Stimulated activated CD4-positive, alpha-beta T cell treated with anti-CD3 and anti-CD28 coated beads, Interleukin-12 subunit alpha, Interleukin-12 subunit beta, amount 100 ng/mL, for 4 hours (primary cell): ENCODE data around the gene TDRD3.

Experiments
- DNase-seq: peaks from one replicate; pipeline ENCODE4 v3.0.0-alpha.2; 2020

TDRD3 gene

DNA sequence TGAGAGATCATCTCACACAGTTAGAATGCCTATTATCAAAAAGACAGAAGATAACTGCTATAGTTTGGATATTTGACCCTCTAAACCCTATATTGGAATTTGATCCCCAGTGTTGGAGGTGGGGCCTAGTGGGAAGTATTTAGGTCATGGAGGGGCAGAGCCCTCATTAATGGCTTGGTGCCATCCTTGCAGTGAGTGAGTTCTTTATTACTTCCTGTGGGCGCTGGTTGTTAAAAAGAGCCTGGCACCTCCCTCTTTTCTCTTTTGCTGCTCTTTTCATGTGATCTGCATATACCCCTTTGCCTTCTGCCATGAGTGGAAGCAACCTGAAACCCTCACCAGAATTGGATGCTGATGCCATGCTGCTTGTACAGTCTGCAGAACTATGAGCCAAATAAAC is 66.8 kb downstream of the TDRD3 start:
- DNase-seq = no peak

DNA sequence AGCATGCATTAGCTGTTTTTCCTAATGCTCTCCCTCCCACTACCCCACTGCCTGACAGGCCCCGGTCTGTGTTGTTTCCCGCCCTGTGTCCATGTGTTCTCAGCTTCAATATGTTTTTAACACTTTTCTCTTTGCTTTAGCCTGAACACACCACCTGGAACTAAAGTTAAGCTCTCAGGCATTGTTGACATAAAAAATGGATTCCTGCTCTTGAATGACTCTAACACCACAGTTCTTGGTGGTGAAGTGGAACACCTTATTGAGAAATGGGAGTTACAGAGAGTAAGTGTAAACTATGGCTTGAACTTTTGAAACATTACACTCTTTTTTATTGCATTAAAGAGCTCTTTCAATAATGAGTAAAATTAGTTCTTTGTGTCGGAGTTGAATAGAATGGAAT is 70.1 kb downstream of the TDRD3 start:
- no peak for DNase-seq

DNA sequence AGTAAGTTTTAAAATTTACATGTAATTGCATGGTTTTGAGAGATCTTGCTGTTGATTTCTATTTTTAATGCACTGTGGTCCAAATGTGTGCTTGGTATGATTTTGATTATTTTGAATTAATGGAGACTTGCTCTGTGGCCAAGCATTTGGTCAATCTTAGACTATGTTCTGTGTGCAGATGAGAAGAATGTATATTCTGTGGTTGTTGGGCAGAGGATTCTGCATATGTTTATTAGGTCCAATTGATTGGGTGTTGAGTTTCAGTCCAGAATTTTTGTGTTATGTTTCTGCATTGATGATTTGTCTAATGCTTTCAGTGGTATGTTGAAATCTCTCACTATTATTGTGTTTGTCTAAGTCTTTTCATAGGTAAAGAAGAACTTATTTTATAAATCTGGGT is 82.3 kb downstream of the TDRD3 start:
- no peak for DNase-seq

DNA sequence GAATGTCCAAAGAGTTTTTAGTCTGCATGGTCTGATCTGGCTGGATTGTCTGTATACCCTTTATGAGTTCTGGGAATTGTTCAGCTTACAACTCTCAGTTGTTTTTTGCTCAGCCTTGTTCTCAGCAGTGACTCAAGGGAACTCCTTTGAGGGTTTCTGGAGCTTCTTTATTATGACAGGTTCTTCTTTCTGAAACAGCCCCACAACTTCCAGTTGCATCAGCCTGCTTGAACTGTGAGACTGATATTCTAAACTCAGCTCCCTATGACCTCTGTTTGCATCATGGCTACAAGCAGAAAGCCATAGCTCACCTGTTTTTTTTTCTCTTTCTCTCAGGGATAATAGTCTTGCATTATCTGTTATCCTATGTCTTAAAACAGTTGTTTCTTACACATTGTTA is 85.0 kb downstream of the TDRD3 start:
- DNase-seq = no peak

DNA sequence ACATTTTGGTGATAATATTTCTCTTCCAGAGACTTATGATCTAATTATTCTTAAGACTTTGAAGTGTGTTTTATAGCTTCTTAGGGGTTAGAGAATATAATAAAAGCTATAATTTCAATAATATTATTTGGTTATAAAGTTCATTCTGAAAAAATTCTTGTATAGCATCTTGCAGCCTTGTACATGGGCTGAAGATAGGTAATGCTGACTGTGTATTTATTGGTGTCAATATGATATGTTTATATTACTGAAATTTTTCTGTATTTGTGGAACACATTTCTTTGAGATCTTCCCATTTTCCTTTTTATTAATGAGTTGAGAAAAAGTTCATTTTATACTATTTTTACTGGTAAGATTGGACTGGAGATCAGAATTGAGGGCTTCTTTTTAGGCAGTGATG is 87.8 kb downstream of the TDRD3 start:
- no peak for DNase-seq

DNA sequence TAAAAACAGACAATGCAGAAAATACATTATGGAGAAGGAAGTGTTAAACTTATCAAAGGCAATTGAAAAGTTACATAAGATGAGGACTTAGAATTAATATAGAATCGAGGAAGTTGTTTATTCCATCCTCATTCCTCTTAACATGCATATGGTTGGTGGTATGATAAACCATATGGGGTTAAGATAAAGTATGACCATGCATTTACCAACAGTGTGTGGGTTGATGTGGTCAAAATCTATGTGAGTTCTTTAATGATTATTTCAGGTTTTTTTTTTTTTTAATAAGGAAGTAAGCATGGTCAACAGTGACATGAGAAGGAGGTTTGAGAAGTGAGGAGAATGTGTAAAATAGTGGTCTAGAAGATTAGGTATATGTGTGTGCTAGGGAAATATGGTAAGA is 94.5 kb downstream of the TDRD3 start:
- no peak for DNase-seq

DNA sequence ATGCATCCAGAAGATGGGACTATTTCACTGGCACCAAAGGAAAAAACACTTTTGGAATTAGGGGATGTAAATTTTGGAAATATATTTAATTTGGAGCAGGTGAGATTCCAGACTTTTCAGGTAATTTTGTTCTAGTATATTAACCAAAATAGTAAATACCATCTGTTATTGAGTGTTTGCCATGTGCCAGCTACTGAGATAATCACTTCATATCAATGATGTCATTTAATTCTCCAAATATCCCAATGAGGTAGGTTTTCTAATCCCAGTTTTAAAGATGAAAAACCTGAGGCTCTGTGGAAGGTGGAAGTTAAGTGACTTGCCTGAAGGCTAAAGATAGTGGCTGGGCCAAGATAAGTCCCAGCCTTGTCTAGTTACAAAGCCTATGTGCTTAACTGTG is 95.2 kb downstream of the TDRD3 start:
- no peak for DNase-seq

DNA sequence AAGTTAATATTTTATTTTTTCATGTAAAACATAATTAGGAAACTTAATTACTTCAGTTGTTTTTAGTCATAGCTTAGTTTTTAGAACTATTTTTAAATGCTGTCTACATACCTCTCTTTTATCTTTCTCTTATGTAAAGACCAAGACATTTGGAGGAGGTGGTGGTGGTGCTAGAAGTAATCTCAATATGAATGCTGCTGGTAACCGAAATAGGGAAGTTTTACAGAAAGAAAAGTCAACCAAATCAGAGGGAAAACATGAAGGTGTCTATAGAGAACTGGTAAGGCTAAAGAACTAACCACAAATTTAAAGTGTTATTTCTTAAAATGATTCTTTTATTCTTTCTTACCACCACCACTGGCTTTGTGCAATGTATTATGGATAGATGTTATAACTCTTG is 97.3 kb downstream of the TDRD3 start:
- DNase-seq = no peak

DNA sequence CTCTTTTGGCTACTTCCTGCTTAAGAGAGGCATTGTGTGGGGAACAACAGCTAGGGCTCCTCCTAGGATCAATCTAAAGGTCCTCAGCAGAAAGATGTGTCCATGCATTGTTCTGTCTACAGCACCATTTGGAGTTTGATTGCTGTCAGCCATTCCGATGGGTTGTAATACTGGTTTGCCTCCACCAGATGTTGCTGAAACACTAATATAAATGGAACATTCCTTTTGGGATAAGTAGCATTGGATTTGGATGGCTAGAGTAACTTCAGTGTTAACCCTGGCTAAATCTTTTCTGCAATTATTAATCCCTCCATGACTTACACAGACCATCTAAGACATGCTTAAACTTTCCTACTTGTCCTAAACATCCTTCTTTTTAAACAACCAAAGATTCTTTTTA is 104.2 kb downstream of the TDRD3 start:
- no peak for DNase-seq

DNA sequence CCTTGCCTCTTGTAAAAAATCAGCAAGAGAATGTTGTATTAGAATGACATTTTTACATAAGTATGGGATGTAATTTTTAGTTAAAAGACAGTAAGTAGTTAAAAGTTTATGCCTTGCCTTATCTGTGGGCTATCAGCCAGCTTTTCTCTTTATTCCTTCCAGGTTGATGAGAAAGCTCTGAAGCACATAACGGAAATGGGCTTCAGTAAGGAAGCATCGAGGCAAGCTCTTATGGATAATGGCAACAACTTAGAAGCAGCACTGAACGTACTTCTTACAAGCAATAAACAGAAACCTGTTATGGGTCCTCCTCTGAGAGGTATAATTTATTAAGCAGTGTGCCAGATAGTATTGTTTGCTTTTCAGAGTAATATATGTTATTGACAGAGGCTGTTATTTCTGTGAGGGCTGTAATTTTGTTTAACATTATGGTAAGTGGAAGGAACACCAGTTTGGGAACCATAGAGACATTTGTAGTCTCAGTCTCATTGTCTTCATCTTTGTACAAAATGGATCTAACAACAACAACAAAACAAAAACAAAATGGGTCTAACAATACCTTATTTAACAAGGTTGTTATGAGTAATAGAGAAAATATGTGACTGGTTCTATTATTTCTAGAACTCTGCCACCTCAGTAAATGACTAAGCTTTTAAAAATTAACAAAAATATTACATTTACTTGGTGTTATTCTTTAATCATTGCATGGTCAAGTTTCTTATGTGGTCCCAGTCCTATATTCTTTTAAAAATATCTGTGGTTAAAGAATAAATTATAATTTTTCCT is 112.8 kb downstream of the TDRD3 start:
- no peak for DNase-seq

DNA sequence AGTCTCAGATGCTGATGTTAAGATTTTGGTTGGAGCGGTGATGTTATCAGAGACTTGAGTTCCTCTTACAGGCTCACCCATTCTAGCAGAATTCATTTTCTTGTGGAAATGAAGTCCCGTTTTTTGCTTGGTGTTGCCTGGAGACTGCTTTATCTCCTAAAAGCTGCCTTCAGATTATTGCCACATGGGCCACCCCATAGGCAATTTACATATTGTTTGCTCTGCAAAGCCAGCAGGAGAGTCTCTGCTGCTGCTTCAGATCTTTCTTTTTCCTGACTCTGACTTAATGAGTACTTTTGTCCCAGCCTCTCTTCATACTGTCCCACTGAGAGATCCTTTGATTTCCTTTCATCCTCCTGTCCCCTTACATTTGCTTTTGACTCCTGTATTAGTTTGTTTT is 114.6 kb downstream of the TDRD3 start:
- DNase-seq = no peak

DNA sequence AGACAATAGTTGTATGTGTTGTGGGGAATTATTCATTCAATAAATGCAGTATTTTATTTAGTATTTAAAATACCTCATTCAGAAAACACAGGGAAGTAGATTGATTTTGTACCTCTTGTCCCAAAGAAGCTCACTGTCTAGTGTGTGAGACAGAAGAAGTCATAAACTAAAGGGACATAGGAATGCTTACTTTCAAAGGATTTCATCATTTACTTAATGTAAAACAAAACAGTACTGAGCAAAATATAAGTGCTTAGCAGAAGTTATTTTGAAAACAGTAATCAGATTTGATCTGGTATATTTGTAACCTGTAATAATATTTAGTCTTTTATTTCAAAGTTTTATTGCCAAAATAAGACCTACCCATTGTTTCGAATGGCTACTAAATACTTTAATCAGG is 117.9 kb downstream of the TDRD3 start:
- no peak for DNase-seq

DNA sequence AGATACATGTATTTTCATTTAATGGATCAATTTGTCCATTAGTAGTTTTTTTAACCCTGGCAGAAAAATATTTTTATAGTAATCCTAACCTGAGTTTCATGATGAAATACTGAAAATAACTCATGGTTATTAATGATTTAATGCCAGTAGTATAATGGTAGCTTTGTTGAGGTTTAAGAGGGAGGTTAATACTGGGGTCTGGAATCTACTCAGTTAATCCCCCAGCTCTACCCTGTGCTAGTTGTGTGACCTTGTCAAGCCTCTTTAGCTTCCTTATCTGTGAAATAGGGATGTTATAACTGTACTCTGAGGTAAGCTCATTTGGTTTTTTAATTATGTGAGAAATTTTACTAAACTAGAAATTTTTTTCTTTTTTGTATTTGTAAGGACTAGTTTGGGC is 122.5 kb downstream of the TDRD3 start:
- no peak for DNase-seq

DNA sequence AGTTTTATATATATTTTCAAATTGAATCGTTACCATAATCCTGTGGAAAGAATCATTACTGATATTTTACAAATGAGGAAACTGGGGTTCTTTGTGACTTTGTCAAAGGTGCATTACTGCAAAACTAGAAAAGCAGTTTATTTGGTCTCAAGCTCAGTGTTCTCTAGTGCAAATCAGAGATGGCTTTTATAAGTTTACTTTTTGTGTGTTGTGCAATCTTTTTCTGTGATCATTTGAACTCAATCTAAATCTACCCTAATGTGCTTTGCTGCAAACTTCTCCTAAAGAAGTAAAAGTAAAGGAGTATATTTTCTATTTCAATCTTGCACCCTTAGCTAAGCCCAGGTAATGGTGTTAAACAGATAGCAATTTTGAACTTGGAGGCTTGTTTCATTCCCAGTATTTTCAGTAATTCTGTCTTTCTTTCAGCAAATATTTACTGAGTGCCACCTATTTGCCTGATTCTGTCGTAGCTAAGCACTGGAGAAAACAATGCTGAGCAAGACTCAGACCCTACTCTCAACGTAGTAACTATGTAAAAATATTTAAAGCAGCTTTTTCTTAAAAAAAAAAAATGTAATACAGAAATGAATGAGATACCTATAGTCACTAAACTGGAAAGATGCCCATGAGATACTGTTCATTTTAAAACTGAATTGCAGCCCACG is 124.0 kb downstream of the TDRD3 start:
- DNase-seq = no peak

DNA sequence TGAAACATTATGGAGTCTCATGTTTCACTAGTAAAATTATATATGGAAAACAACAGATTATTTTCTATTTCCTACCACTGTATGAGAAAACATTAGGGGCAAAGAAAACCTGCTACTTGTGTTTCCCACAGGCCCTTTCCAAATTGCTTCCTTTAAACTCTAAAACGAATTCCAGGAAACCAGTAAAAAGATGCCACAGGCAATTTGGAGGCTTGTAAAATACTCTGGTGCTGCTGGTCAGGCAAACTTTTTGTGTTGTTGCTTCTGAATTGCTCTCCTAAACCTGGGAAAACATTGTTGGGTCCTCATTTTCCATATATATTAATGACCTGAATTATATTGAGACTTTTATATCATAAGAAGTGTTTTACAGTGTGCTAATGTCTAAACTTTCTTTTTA is 141.5 kb downstream of the TDRD3 start:
- DNase-seq = no peak

DNA sequence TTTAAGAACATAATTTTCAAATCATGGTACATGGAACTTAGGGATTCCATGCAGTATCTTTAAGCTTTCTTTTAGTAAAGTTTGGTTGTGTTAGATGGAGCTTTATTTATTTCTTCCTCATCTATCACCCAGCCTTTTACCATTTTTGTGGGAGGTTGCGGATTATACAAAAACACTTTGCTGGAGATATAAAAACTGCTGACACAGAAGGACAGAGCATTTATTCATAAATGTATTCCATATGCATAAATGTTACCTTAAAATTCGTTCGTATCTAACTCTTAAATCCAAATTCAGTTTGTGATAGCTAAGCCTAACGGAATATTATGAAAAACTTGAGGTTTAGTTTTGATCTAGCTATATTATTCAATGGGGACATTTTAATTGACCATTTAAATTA is 143.3 kb downstream of the TDRD3 start:
- DNase-seq = no peak

DNA sequence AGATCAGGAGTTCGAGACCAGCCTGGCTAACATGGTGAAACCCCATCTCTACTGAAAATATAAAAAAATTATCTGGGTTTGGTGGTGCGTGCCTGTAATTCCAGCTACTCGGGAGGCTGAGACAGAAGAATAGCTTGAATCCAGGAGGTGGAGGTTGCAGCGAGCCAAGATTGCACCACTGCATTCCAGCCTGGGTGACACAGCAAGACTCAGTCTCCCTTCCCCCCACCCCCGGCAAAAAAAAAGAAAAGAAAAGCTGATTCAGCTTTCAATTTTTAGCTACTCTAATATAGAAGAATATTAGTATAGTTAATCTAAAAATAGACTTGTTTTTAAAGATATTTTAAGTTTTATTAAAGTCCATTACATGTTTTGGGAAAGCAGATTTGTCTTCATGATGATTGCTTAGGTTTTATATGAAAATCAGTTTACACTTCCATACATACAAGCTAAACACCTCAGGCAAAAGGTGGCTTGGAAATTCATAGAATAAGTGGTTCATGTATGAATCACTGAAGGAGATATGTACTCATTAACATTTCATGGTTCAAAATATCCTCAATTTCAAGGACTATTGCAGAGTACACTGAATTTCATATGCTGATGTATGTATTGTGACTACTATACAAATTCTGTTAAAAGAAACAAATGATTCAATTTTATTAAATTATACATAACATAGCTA is 165.2 kb downstream of the TDRD3 start:
- DNase-seq = no peak

DNA sequence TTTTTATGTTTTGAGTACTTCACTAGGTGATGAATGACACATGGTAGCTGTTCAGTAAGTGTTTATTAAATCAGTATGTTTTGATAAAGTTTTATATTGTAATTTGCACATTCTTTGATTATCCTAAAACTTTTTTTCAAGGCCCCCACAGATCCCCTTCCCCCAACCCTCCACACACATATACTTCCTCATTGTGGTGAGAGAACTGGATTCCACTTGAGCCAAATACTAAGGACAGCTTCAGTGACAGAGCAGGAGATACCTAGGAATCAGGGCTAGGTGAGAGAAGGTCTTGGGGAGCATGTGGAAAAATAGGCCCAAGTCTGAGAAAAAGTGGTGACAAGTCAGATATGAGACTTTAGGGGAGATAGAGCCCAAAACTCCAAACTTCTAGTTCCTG is 174.6 kb downstream of the TDRD3 start:
- no peak for DNase-seq

DNA sequence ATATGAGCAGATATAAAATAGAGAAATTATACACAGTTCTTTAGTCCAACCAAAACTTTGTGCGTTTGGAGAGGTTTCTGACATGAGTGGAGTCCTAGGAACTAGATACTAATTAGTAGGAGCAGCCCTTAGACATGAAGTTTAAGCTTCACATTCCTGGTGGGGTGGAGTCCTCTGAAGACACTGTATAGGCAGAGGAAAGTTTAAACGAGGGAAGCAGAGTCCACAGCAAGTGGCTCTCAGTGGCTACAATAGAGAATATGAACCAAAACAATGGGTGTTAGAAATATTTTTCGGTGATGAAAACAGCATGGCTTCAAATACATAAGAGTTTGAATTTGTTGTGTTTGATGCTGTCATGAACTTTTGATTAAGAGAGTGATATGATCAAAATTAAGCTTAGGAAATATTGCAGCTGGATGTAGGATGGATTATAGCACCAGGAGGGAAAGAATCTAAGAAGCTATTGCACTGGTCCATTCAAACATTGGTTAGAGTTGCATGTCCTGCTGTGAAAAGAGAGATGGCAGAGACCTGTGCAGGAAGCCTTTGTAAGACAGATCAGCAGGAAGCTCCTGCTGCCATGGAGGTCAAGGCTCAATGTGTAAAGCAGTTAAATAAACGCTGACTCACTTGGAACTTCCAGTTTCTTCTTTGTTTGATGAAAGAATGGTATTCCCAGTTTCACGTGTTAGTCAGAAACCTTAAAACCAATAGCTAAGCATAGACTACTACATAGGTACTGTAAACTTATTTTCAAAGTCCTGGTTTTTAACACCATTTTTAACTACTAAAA is 175.2 kb downstream of the TDRD3 start:
- DNase-seq = no peak

DNA sequence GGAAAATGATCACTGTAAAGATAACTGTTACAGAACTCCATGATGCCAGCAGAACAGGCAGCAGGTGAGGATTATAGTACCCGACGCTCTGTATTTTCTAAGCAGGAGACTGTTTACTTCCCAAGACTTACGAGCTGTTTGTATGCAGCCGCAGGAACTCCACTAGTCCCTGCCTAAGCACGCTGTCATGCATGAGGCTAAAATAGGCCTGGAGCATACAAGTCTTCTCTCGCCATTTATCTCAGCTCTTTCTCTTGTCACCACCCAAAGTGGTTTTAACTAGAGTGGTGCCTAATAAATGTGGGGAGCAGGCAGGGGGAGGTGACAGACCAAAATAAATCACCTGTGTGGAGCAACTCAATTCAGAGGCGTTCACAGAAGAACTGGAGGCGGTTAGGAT is 175.8 kb downstream of the TDRD3 start:
- no peak for DNase-seq

DNA sequence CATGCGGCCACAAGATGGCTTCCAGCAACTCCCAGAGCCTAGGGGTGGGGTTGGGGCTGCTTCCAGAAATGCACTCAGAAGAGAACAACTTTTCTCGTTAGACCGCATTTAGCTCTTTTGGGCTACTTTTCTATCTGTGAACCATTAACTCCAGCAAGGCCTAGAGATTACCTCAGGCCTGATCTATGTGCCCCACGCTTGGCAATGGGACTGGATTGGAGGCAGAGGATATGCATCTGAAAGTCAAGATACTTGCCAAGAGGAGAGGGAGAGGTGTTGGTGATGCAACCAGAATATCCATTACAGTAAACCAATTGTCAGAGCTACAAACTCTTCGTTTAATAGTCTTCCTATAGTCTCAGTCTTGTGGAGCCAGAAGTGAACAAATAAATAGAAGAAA is 177.7 kb downstream of the TDRD3 start:
- no peak for DNase-seq

DNA sequence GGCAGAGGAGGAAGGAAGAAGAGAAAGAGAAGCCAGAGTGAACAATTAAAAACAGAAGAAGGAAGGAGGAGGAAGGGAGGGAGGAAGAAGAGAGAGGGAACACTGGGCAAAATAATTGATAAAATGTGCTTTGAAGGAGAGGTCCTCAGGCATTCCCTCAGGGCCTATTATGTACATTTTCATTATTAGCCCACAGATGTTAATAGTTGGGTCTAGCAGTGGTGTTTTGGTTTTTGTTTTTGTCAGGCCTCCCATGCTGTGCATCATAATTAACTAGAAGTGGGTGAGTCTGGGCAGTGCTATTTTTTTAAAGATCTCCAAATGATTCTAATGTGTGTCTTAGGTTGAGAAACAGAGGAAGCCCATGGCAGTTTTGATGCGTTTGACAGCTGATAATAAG is 178.1 kb downstream of the TDRD3 start:
- no peak for DNase-seq

DNA sequence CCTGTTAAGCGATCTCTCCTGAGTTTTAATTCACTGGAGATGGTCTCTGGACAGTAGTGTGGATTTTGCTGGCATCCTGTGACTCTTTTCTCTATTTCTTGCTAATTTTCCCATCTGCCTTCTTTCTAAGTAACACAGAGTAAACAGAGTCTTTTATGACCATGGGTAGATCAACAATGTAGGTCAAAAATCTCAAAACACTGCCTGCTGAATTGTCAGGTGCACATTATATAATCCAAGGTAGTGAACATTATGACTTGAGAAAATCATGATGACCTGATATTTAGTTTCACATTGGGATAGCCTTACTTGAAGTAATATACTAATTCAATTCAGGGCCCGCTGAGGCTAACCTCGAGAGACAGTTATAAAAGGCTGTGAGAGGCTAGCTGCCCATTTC is 180.7 kb downstream of the TDRD3 start:
- no peak for DNase-seq
